Activated T-cell treated with anti-CD3 and anti-CD28 coated beads for 24 hours (primary cell): Measurements from ENCODE around the gene IZUMO1R.
"Not testable (repeated sequence)": the region's sequence is repeated elsewhere in the genome, so short reads cannot be mapped to it uniquely, and the experiment has no call there.

ENCODE experiments used
- DNase-seq: peaks from one replicate; pipeline ENCODE4 v3.0.0-alpha.2; 2020; ENCODE audit warnings: low read depth

Gene IZUMO1R

DNA sequence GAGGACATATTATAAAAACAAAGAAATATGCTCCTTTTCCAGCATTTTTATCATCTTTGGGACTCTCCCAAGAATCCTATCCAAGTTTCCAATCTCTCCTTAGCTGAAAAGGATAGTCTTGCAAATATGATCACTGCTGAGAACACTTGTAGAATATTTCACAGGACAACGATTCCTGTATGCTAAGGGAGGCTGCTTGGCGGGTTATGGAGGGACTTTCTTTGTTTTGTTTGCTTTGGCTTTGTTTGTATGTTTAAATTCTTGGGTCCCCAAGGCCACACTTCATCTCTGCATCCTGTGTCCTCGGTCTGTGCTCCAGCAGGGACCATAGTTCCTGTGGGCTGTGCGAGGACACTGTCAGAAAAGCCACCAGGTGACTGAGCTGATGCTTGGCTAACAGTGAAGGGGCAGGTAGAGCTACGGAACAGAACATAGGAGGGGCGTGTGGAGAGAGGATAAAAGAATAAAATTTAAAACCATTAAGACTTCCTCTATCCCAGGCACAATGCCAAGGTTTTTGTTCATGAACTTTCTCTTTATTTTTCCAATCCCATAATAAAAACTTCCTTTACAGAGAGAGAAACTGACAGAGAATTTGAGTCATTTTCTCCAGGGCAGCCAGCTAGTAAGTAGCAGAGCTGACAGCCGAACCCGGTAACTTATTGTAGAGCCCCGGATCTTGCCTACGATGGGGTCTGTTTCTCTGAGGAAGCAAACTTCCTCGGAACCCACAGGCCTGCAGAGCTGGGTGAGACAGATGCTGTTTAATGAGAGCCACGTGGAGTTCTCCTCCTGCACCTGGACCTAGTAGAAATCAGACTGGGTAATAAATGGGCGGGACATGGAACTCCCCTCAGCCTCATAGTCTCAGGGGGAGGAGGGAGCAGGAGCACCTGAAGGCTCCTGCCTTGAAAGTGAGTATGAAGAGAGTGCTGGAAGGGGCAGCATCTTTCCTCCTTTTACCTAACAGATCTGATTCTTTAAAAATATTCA is at the start of gene IZUMO1R:
IZUMO1R (plus strand) TSS at position 615 of the 993 bp plus-strand sequence. CDS start 1,057 bp downstream, outside the sequence.
- DNase-seq, result no peak

DNA sequence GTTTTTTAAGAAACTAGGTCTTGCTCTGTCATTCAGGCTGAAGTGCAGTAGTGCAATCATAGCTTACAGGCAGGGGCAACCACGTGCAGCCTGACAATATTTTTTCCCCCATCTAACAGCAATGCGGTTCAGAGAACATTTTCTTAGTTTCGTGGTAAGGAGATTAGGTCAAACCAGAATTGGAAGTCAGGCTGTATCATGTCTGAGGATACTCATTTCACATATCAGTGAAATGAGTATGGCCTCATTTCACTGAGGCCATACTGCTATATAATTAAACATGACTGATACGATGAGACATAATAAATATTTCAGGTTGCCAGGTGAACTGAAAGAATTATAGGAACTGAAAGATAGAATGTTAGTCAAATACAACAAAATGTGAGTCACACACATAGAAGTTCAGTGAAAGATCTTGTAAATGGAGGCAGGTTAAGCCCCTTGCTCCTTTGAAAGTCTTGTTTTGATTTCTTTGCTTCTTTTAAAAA is 32.5 kb upstream of the IZUMO1R start:
- DNase-seq, result no peak

DNA sequence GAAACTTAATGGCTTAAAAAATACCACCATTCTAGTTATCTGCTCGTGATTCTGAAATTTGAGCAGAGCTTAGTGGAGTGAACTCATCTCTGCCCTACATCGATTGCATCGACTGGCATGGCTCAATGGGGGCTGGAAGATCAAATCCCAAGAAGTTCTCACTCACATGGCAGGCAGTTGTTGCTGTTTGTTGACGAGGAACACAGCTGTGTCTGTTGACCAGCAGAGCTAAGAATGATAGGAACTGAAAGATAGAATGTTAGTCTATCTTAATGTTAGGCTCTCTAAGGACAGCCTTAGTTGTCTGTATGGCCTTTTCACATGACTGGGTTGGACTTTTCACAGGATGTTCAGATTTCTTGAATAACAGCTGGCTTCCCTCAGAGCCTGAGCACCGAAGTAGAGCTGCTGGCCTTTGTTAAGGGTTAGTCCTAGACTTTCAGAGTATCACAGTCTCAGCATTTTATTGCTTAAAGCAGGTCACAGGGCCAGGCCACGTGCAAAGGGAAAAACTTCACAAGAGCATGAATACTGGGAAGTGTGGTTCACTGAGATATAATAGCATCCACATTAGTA is 31.6 kb upstream of the IZUMO1R start:
- DNase-seq, result no peak

DNA sequence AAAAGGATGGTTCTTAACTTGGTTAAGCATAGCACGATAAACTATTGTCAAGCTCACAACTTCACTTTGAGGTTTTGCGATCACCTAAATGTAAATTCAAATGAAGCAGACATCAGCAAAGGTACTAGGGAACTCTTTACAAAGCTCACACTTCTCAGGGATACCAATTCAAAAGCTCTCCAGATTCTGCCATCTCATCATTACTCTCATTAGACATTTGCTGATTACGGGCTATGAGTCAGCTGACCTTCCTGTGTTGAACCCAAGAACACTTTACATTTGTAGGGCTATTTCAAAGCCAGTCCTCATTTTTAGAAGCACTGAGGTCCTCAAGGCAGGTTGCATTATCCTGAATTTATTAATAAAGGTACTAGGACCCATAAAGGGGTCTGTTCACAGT is 28.4 kb upstream of the IZUMO1R start:
- no peak for DNase-seq

- DNase-seq, result no peak
These were observed 27.4 kb upstream of the IZUMO1R start for GRCh38 chr11:94276943-94277342.

DNA sequence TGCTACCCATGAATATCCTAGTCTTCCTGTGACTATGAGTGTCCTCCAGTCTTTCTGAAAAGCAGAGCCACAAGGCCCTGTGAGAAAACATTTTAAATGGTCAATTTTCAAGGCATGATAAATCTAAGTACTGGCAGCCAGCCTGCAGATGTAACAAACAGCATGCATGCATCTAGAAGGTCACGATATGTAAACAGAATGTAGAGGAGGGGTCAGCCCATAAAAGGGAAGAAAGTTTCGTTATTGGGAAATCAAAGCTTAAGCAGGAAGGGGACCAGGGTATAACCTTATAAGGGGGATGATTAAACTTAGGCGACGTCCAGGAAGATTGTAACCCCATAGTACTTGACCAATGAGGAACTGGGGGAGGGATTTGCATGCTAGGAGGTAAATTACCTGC is 26.2 kb upstream of the IZUMO1R start:
- DNase-seq, result not testable (repeated sequence)

DNA sequence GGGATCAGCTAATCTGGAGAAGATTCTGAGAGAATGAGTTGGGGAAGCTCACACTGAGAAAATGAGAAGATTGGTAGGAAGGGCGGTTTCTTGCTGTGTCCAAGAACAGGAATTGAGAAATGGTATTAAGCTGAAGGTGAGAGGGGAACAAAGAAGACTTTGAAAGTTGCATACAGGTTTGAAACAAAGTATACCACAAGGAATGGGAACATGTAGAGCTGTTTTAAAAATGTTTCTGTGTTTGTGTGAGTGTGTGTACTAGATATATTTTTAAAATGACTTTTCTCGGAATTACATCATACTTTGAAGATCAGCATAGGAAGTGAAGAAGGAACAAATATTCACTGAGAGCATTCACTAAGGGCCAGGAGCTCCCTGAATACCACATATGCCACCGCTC is 24.4 kb upstream of the IZUMO1R start:
- DNase-seq, result no peak

- DNase-seq, result no peak
These were observed 23.1 kb upstream of the IZUMO1R start for GRCh38 chr11:94281324-94281723.

DNA sequence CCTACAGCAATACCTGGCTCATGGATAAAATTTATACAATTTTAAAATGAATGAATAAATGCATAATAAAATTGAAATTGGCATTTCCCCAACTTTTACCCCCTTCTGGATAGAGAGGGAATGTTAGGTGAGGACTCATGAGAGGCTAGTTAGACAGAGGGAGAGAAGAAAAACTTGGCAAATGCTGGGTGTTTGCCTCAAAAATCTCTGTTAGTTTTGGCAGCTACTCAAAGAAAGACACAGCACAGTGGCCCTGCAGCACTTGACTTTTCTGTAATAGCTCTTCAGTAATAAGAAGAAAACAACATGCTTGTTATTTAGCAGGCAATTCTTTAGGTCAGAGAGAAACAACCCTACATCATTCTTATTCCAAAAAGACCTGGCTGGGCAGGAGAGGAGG is 20.7 kb upstream of the IZUMO1R start:
- DNase-seq, result no peak

DNA sequence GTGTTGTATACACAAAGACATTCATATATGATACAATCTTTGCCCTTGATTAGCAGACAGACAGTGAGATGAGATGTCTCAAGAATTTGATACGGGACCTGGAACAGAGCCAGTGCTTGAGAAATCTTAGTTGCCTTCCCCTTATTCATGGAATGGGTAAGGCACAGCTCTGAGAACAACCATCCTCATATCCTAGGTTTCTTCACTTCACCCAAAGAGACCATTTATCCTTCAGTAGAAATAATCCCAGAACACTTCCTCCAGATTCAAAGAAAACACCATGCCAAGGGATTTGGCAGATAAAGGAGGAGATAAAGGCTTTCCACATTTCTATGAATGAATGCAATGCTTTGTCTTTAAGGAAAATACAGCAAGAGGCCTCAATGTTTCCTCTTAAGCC is 8.8 kb upstream of the IZUMO1R start:
- no peak for DNase-seq

DNA sequence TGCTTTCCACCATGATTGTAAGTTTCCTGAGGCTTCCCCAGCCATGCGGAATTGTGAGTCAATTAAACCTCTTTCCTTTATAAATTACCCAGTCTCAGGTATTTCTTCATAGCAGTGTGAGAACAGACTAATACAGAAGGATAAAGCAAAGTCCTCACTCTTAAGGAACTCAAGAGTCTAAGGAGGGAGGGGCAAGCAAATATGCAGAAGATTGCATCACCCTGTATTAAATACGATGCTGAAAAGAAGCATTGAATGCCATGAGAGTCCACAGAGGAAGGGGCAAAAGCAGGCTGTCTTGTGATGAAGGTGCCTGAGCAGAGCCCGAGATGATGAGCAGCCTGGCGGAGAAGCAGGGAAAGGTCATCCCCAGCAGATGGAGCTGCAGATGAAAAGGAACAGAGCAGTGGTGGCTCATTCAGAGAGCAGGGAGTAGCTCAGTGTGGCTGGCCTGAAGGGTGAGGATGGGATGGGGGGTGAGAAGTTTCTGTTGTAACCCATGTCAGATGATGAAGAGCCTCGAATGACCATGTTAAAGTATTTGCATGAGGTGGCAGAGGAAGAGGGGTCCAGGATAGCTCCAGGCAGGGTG is 6.3 kb upstream of the IZUMO1R start:
- DNase-seq, result no peak

GRCh38 chr11:94302776-94303175 is 1.6 kb upstream of the IZUMO1R start:
- DNase-seq, result no peak

DNA sequence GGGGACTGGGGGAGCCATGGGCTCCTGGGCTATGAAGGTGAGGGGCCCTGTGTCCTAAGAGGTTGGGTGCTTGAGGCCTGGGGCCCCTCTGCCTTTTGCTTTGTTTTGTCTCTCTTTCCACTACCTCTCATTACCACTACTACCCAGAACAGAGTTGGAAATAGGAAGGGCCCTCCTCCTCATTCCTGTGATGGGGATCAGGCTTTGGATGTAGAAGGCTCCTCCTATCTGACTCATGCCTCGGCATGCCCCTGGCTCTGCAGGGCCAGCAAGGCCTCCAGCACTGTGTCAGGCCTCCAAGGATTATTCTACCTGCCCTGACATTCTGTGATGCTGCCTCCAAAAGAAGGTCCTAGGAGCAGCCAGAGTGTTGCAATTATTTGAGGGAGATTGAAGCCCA is 766 bp downstream of the IZUMO1R start:
- no peak for DNase-seq

DNA sequence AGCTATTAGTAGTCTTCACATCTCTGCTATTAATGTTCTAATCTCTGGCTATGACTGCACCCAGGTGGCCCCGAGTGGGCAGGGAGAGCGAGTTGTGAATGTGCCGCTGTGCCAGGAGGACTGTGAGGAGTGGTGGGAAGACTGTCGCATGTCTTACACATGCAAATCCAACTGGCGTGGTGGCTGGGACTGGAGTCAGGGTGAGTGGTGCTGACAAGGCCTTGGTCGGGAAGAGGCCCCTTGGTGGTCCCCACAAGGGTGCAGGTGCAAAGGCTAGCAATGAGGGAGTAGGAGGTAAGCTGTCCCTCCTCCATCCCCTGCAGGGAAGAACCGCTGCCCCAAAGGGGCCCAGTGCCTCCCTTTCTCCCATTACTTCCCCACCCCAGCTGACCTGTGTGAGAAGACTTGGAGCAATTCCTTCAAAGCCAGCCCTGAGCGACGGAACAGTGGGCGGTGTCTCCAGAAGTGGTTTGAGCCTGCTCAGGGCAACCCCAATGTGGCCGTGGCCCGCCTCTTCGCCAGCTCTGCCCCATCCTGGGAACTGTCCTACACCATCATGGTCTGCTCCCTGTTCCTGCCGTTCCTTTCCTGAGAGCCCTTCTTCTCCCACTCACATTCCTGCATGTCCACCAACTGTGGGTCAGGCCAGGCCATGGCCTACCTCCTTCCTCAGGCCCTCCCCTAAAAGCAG is 2.9 kb downstream of the IZUMO1R start:
- no peak for DNase-seq

- no peak for DNase-seq
These were observed 3.6 kb downstream of the IZUMO1R start for GRCh38 chr11:94308024-94308423.

- DNase-seq, result no peak
These were observed 5.4 kb downstream of the IZUMO1R start for GRCh38 chr11:94309757-94310156.

DNA sequence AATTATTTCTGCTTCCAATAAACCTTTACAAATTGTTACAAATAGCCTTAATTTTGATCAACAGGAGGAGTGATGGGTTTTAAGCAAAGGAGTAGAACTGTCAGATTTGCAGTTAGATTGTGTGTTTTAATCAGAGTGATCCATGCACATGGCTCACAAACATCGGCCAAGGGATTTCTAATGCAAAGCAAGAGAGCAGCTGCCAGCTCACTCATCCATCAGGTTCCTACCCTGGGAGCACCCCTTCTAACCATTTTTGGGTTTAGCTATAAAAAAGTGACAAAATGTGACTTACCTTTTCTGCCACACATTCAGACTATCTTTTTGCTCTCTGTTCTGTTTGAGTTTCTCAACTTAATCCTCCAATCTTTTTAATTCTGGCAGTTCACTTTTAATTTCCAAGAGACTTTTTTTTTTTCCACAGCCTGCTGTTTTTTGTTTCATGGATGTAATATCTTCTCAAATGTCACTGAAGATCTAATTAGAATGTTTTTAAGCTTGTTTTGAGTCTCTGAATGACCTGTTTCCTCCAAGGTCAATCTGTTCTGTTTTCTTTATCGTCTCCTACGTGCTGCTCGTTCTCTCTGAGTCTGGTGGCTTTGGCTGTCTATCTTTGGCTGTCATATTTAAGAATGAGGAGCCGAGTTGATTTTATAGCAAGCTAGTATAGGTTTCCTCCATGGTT is 6.0 kb downstream of the IZUMO1R start:
- DNase-seq, result no peak

GRCh38 chr11:94312339-94312738 is 8.0 kb downstream of the IZUMO1R start:
- no peak for DNase-seq

DNA sequence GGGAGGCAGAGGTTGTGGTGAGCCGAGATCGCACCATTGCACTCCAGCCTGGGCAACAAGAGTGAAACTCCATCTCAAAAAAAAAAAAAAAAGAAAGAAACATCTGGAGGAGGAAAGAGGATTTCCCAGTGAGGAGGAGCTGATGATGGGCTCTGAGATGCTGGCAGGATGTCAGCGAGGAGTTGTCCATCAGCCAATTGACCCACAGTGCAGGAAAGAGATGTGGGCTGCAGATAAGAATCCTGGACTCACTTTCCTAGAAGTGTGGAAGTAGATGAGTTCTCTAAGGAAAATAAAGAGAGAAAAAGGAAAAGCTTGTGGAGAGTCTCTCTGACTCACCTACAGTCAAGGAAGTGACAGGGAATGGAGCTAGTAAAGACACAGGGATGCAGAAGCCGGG is 9.7 kb downstream of the IZUMO1R start:
- no peak for DNase-seq

DNA sequence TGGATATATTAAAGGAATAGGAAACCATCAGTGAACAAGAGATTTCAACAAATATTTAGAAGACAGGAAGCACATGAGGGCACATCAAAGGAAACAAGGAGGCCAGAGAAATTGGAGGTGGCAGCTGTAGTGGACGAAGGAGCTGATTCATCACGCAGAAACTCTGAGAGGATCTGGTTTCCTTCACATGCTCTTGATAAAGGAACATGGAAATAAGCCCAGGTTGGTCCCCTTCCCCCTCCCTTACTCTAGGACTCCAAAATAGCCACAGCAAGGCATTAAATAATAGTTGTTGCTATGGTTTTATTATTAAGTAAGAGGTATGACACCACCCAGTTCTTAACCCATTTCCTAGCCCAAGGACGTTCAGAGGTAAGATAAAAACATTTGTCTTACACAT is 11.3 kb downstream of the IZUMO1R start:
- no peak for DNase-seq

- no peak for DNase-seq
These were observed 18.1 kb downstream of the IZUMO1R start for GRCh38 chr11:94322501-94322900.

DNA sequence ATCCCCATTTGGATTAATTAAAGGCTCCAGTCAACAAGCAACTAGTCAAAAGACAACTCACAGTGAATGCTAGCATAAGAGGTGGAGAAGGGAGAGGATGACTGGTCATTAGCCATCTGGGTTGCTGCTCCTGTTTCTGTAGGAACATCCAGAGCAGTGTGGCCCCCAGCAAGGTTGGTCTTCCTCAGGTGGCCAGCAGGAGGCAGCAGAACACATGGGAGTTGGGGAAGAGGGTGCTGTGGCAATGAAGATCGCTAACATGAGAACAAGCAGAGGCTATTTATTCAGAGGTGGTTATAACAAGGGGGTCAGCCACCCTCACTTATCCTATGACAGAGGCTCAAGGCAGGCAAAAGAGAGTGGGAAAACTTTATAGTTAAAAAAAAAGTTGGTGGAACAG is 21.3 kb downstream of the IZUMO1R start:
- no peak for DNase-seq
